Activated T-helper 9 cell treated with anti-CD3 and anti-CD28 coated beads, Interleukin-2, amount 50 U/mL, for 16 hours (primary cell): Measurements from ENCODE around the gene PTH2.

Experiments
- DNase-seq: peaks from one replicate; pipeline ENCODE4 v3.0.0-alpha.2; 2020; ENCODE audit warnings: low read depth

The PTH2 gene

DNA sequence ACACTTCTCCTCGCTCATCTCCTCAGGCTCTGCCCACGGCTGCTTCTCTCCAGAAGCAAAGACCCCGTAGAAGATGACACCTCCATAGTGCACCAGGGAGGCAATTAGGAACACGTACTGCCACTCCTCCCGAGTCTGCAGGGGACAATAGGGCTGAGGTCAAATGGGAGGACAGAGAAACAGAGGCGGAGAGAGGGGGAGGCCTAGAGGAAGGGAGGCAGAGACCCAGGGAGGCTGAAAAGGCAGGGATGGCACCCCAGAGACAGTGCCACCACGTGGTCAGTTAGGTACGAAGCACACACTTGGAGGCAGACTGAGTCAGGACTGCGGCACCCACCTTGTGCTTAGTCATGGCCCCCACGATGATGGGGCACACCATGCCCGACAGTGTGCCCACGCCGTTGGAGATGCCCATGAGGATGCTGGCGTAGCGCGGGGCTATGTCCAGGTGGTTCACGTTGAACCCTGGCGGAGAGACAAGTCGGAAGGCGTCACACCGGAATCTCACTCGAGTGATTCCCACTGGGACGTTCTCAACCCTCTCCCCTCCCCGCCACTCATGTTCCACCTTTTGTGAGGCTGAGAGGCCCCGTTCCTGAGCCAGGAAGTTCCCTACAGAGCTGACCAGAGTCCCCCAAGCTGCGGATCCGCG lies 7.6 kb upstream of the PTH2 start:
- no peak for DNase-seq

DNA sequence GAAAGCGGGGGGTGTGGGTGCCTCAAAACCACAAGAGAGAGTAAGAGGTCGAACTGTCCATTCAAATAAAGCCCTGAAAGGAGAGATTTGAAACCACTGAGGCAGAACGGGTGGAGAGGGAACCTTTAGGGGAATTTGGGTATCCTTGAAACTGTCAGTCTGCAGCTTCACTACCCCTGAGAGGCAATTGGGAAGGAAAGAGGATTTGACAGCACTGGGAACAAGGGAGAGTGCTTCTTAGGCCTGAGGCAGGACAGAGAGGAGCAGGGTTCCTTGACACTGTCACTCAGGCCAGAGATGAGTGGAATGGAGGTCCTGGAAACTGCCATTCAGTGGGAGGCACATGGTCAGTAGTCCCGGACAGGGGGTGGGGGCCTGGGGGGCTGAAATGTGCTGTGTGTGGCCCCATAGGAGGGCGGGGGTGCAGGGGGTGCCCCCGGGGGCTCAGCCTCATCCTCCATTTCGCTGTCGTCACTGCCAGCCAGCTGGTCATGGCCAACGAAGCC lies 7.0 kb upstream of the PTH2 start:
- DNase-seq = no peak

DNA sequence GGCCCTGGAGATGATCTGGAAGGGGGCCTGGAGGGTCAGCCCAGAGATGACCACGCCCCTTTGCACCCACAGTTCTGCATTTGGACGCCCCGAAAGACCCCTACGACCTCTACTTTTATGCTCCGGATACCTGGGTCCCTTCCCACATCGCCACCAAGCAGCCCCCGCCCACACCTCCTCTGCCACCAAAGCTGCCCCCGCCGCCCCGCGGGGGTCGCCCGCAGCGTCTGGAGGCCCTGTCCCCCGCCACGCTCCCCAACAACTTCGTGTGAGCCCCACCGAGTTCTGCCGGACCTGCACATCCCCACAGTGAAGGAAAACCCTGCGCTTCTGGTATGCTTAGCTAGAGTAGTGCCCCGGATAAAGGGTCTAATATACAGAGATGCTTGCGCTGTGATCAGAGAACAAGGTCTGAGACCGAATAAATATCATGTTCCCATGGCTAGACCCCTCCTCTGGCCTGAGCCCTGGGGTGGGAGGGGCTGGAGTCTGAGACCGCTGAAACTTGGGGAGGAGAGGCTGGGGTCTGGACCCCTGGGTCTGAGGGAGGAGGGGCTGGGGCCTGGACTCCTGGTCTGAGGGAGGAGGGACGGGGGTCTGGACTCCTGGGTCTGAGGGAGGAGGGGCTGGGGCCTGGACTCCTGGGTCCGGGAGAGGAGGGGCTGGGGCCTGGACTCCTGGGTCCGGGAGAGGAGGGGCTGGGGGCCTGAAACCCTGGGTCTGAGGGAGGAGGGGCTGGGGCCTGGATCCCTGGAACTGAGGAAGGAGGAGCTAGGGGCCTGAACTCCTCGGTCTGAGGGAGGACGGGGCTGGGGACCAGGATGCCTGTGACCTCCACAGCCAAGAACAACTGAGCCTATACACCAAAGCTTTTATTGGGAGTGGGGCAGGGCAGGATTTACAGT lies 5.6 kb upstream of the PTH2 start:
- no peak for DNase-seq

DNA sequence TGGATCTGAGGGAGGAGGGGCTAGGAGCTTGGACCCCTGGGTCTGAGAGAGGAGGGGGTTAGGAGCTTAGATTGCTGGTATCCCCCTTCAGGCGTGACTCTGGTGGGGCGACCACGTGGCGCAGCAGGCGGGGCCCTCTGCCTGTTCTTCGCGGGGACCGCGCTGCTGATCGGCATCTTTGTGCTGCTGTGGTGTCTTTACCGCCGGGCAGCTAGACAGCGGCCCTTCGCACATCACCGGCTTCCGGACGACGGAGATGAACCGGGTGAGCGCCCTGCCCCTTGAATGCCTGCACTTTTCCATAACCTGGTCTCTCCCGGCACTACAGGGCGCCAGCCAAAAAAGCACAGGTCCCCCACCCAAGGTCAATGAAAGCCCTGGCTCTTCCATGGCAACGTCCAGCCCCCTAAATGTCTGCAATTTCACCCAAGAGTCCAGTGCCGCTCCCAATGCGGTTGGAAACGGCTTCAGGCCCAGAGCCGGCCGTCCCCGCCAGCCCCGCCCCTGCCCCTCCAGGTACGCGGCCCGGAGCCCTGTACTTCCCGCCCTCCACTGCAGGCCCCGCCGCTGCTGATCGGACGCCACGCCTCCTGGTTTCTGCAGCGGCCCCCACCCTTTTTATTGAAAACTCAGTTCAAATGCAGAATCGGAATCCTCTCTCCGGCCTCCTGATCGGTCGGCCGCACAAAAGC lies 4.8 kb upstream of the PTH2 start:
- DNase-seq = no peak

DNA sequence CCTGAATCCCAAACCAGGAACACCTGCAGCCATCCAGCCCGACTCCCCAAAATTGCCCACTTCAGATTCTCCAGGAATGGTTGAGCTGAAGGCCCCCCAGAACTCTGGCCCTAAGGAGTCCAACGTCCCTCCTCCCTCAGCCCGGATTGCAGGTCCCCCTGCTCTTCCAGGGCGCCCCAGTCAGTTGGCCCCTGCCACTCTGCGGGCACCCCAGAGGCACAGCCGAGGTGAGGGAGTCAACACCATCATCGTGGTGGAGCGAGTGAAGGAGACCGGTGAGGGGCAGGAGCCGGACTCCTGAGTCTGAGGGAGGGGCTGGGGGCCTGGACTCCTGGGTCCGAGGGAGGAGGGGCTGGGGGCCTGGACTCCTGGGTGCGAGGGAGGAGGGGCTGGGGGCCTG lies 4.1 kb upstream of the PTH2 start:
- DNase-seq = no peak

DNA sequence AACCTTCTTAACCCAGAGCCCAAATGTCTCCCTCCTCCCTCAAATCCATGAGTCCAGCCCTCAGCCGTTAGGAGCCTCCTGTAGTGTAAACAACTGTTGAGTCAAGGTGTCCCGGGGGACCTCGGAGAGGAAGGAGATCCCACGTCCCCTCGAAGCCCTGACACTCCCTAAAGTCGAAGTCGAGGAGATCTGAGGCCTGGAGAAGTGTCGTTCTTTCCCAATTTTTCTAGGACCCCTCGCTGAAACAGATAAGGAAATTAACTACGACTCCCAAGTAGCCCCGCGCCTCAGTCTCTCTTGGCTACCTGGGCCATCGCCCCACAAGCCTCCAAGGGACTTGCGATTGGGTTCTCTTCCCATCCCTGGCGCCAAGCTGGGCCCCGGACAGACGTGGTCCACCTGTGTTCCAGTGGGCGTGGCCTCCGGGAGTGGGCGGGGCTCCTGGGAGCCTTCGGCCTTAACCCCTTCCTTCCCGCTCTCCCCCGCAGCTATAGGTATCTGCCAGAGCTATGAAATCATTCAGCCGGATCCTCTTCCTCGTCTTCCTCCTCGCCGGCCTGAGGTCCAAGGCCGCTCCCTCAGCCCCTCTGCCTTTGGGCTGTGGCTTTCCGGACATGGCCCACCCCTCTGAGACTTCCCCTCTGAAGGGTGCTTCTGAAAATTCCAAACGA lies 2.8 kb upstream of the PTH2 start:
- no peak for DNase-seq

DNA sequence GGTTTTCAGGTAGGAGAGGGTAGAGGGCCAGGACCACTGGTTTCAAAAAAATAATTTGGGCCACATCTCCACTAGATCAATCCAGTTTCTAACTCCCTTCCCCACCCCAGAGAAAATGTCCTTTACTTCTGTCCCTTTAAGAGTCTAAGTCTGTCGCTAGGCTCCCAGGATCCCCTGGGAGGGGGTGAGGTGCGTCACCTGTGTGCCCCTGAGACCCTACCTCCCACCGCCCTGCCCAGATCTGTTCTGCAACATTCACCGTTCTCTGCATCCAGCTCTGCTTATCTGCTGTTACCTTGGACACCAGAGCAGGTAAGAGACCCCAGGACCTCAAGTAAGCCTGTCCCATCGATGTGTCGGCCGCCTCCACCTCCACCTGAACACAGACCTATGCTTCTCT lies 1.9 kb upstream of the PTH2 start, which contains the start of gene GFY:
TSS of gene GFY (plus strand) at position 211 of the 400 bp plus-strand sequence. CDS start 1,043 bp downstream, outside the sequence.
- no peak for DNase-seq

DNA sequence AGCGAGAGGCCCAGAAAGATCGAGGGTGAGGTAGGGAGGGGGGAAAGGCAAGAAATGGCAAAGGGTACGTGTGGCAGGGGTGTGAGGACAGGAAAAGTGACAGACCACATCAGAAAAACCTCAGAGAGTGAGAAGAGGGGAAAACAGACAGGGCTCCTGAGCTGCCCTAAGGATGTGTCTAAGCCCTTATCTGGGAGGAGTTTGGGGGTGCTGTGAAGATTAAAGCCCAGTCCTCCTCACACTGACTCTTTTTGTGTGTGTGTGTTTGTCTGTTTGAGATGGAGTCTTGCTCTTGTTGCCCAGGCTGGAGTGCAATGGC lies 703 bp upstream of the PTH2 start:
- DNase-seq = no peak

DNA sequence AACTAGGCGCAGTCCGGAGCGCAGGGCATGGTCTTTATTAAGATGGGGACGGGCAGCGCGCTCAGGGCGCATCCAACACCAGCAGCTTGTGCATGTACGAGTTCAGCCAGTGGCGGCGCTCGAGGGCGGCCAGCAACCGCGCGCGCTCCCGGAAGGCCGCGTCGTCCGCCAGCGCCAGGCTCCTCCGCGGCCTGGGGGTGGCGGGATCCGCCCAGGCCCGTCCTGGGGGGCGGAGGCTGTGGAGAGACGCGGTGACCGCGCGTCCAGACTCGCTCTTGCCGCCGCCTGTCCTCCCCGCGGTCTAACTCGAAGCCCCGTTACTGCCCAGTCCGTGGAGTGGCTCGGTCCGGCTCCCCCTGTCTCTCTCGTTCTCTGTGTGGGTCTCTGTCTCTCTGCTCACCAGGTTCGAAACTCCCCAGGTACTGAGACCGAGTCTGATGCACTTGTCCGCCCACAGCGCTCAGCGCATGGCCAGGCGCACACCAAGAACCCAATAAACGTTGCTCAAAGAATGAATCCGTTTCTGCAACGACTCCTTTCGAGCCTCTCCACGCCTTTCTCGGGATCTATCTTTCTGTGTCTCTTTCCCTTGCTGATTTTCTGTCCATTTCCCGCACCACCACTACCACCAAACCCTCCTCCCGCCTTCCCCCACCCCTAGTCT lies 702 bp downstream of the PTH2 start:
- no peak for DNase-seq

DNA sequence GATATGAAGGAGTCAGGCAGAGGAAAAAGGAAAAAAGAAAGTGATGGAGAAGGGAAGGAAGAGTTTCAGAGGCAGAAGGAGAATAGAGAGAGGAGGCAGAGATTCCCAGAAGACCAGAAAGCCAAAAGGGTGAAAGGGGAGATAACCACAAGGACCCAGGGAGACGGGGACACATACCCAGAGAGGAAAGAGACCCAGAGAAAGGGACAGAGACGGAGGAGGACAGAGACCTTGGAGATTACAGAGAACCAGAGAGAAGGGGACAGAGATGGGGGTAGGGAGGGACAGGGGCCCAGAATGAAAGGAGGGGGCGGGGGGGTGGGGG lies 1.4 kb downstream of the PTH2 start:
- DNase-seq = no peak

DNA sequence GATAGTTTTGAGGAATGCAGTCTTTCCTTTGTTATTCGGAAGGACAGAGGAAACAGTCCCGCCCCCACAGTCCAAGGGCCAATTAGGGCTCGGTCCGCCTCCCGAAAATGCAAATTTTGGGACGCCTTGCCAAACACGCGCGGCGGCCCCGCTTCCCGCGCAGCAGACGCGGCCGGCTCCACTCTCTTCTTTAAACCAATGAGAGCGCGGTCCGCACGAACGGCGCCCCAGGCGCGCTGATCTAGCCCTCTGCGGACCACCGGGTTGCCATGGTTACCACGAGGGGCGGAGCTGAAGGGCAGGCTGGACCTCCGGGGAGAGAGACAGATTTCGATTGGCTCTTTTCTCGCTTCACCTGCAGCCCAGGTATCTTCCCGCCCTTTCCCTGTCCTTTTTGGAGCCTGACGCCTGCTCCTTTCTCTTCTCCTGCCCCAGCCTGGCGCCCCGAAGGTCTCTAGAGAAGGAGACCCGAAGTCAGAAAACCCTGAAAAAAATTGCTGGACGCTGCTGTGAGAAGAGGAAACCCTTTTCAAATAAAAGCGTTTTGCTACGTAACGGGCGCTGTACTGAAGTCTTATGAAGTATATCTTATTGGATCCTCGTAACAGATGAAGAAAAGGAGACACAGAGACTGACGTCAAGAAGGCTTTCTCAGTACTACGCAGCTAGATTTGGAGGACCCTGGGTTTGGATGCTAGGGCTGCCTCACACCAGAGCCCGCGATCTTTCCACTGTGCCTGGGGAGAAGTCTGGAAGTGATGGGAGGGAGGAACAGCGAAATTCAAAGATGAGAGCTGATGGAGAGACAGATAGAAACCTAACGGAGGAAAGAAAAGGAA lies 2.0 kb downstream of the PTH2 start:
- DNase-seq = no peak

DNA sequence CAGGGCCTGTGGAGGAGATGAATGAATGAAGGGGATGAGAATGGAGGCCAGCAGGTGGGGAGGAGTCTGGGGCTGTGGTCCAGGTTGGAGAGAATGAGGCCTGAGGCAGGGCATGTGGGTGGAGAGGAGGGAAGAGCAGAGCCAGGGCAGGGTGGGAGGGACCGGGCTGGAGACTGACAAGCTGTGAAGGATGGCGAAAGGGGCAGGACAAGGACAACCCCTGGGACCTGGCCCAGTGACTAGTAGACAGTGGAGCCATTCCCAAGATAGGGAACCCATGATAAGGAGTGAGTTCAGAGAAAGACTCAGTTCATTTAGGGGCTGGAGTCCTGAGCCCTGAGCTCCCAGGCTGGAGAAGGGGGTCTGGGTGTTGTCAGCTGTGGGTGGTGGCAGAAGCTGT lies 3.0 kb downstream of the PTH2 start:
- no peak for DNase-seq

DNA sequence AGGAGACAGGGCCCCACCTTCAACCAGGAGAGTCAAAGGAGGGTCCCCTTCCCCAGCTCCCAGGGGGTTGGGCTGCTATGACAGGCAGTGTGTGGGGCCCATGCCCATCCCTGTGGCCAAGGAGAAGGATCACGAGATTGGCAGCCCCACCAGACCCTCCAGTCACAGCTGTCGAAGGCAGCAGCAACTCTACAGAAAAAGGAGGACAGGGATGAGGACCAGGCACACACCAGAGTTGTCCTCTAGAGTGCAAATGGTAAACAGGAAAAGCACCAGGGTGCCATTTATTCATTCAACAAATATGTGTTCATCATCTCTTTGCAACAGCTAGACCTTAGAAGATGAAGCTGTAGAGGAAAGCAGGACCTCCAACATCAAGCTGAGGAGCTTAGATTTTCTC lies 4.1 kb downstream of the PTH2 start:
- no peak for DNase-seq

DNA sequence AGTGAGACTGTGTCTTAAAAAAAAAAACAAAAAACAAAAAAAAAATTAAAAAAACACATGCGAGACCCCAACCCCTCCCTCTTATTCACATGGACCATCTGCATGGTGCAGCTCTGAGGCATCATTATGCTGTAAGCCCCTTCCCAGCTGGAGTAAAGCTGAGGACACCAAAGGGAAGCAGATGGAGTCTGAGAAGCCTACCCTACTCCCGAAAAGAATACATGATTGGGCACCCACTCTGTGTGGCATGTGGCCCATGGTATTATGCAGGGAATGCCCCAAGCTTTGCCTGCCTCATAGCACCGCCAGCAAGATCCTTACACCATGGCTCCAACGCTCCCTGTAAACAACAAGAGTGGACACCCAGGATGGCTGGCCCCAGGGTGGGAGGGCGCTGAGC lies 4.7 kb downstream of the PTH2 start:
- DNase-seq = no peak

DNA sequence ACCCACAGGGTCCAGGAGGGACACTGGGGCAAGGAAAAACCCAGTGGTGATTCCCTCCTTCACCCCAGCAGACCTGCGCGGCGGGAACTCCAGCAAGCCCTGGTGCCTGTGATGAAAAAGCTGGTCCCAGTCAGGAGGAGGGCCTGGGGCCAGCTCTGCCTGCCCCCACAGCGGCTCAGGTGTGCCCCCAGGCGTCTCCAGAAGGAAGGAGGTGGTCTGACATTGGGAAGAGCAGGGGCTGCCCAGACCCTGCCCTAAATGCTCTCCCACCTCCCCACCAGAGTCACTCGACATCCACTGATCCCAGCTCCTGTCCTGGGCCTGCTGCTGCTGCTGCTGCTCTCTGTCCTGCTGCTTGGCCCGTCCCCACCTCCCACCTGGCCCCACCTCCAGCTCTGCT lies 6.2 kb downstream of the PTH2 start:
- DNase-seq = no peak

DNA sequence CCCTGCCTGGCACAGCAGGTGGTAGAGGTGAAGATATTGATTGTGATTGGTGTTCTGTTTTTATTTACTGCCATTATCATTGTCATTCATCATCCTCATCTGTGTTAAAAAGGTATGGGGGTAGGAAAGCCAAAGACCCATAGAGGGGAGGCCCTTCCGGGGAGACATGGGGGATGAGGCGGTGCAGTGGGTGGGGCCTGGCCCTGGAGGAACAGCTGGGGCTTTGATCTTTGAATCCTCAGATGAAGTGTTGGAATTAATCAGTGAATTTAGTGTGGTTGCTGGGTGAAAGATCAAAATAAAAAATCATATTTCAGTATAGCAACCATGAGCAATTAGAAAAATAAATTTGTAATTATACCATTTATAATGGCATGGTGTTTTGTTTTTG lies 7.4 kb downstream of the PTH2 start:
- no peak for DNase-seq

DNA sequence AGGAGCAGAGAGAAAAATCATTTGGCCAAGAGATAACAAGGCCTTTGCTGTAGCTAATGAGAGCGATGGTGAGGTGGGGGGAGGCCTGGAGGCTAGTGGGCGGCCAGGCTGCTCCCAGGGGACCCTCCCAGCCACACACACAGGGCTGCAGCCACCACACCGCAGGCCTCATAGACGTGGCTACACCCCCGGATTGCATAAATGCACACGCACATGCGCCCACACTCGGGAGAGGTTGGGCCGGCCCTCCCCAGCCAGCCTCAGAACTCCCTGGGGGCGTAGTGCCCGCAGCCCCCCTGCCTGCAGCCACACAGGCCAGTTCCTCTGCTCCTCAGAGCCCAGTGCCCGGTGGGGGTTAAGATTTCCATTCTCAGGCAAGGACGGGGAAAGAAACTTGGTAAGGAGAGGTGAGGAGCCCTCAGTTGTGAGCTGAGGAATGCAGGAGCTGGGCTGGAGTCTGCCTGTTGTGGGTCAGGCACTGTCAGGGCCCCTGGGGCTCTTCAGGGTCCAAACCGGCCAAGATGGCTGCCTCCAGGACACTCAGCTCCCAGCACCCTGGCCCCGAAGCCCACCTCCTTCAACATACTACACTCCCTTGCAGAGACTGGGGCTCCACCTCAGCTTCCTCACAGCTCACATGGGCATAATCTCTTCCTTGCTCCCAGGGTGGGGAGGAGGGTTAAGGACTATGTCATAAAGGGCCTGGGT lies 8.0 kb downstream of the PTH2 start:
- no peak for DNase-seq

DNA sequence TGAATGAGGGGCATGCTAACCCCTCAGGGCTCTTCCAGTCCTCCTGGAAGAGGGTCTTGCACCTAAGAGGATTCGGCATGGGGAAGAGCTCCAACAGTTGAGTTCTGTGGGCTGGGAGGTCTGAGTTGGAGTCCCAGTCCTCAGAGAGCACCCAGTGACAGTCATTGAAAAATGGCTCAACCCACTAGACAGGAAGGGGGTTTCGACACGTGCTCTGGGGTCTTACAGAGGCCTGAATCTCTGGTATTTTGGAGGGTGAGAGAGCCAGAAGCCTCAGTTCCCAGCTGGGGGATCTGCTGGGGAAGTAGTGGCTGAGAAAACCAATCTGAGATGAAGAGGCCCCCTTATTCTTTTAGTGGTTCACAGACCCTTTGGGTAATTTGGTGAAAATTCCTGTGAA lies 9.0 kb downstream of the PTH2 start:
- no peak for DNase-seq

DNA sequence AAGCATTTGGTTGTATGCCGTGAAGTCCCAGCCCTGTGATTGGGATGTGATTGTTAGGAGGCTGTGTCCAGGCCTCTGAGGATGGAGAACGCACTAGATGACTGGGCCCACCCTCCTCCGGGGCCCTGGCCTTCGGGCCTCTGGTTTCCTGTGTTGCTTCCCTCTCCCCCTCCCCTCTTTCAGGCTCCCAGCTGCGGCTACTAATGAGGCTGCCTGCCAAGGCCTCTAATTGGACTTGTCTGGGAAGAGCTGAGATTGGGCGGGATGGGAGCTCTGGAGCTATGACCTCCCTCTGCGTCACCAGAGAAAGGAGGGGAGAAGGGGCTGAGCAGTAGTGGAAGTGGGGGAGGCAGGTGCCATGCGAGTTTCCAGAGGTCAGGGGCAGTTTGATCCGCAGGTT lies 9.9 kb downstream of the PTH2 start:
- no peak for DNase-seq

DNA sequence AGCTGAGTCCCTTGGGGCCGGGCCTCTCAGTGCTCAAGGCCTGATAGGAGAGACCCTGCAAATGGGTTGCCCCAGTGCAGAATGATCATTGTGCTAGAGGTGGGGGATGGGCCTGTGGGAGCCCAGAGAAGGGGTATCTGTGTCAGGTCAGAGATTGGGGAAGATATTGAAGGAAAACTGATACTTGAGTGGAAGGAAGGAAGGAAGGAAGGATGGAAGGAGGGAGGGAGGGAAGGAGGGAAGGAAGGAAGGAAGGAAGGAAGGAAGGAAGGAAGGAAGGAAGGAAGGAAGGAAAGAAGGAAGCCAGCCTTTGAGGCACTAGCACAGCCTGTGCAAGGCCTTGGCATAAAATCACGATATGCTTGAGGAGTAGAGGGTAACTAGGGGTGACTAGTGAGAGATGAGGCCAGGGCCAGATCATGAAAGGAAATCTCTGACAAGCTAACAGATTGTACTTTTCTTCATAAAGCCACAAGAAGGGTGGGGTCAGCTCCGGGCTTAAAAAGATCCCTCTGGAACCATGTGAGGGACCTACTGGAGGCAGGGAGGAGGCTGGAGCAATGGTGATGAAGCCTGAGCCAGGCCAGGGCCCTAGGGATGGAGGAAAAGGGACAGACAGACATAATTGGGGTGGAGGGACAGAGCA lies 11.4 kb downstream of the PTH2 start:
- no peak for DNase-seq
